Activated CD4-positive, alpha-beta T cell treated with anti-CD3 and anti-CD28 coated beads, Interleukin-2, amount 50 U/mL, for 24 hours (primary cell): ENCODE data around the gene GRM8.
"Not testable (repeated sequence)": the region's sequence is repeated elsewhere in the genome, so short reads cannot be mapped to it uniquely, and the experiment has no call there.

Experiments used
- DNase-seq, 2 donors: peaks; one replicate each; pipeline ENCODE4 v3.0.0-alpha.2; 2020; ENCODE audit warnings: low read depth in 1 of 2, low spot score in 1 of 2

GRM8 gene

GRCh38 chr7:126931581-126931980, 321.2 kb downstream of the GRM8 start:
- no peak for DNase-seq

GRCh38 chr7:126930166-126930565, 322.6 kb downstream of the GRM8 start:
- DNase-seq: no peak

GRCh38 chr7:126924477-126924876, 328.3 kb downstream of the GRM8 start:
- no peak for DNase-seq

GRCh38 chr7:126911627-126912026, 341.1 kb downstream of the GRM8 start:
- DNase-seq: not testable (repeated sequence)

- DNase-seq: not testable (repeated sequence)
These were observed 344.2 kb downstream of the GRM8 start for GRCh38 chr7:126908564-126908963.

- not testable (repeated sequence) for DNase-seq
These were observed 345.1 kb downstream of the GRM8 start for GRCh38 chr7:126907657-126908056.

- not testable (repeated sequence) for DNase-seq
These were observed 347.5 kb downstream of the GRM8 start for GRCh38 chr7:126905255-126905654.

- DNase-seq: not testable (repeated sequence)
These were observed 351.5 kb downstream of the GRM8 start for GRCh38 chr7:126901041-126901765.

- not testable (repeated sequence) for DNase-seq
These were observed 364.8 kb downstream of the GRM8 start for GRCh38 chr7:126887980-126888379.

GRCh38 chr7:126887560-126887959, 365.2 kb downstream of the GRM8 start:
- not testable (repeated sequence) for DNase-seq

GRCh38 chr7:126882730-126883129, 370.0 kb downstream of the GRM8 start:
- not testable (repeated sequence) for DNase-seq

- DNase-seq: not testable (repeated sequence)
These were observed 370.8 kb downstream of the GRM8 start for GRCh38 chr7:126881908-126882307.

- no peak for DNase-seq
These were observed 371.4 kb downstream of the GRM8 start for GRCh38 chr7:126881315-126881714.

- DNase-seq: not testable (repeated sequence)
These were observed 376.2 kb downstream of the GRM8 start for GRCh38 chr7:126876536-126876935.

GRCh38 chr7:126856691-126857291, 395.9 kb downstream of the GRM8 start:
- no peak for DNase-seq

GRCh38 chr7:126845331-126845730, 407.4 kb downstream of the GRM8 start:
- DNase-seq: no peak

- no peak for DNase-seq
These were observed 408.9 kb downstream of the GRM8 start for GRCh38 chr7:126843883-126844282.

- no peak for DNase-seq
These were observed 409.4 kb downstream of the GRM8 start for GRCh38 chr7:126843336-126843735.

GRCh38 chr7:126842451-126842850, 410.3 kb downstream of the GRM8 start:
- DNase-seq: no peak

GRCh38 chr7:126840869-126841268, 411.9 kb downstream of the GRM8 start:
- no peak for DNase-seq

- no peak for DNase-seq
These were observed 413.1 kb downstream of the GRM8 start for GRCh38 chr7:126839624-126840023.

- no peak for DNase-seq
These were observed 414.5 kb downstream of the GRM8 start for GRCh38 chr7:126838194-126838593.

GRCh38 chr7:126831241-126831640, 421.5 kb downstream of the GRM8 start:
- not testable (repeated sequence) for DNase-seq
